ENCODE results near the gene ARL6IP6. TPM values are rescaled to one million over a fixed set of nuclear protein-coding genes. Genes with fewer than 3 reads are reported as not detected.

Gene ARL6IP6
- total RNA-seq, 1 experiment from 2014 or later, result 27.2 TPM

- no peak for TF ChIP-seq CTCF (conservative IDR thresholded peaks at IDR 0.05)
- TF ChIP-seq EZH2 (IDR thresholded peaks at IDR 0.05; ENCODE audit: low read depth), result no peak
- no peaks in the 10 kb centered on the region for H4K20me1 ChIP-seq (ENCODE audit: insufficient read depth)
- BruUV-seq (replicated peaks), result no TSS peak
- ChIA-PET CTCF (no interaction called here), POLR2A (ENCODE audit: unreplicated experiment) (no interaction called here)
- H3K79me2 ChIP-seq (ENCODE audit: low read depth), result no peaks in the 10 kb centered on the region
- H3K27me3 ChIP-seq (ENCODE audit: insufficient read depth, low read depth), result no peaks in the 10 kb centered on the region
- H3K27ac ChIP-seq, result no peak overlapping the region
- H3K4me3 ChIP-seq, result no peak overlapping the region
- DNase-seq, result no peak
- no peaks in the 10 kb centered on the region; the same call in 1 of the 2 replicates for H3F3A ChIP-seq (ENCODE audit: insufficient read depth, low read depth)
- H3K4me2 ChIP-seq, result no peak overlapping the region
- intact Hi-C loops (cut with micrococcal nuclease; ENCODE audit: unreplicated experiment), result no loop called here
- peaks cover 5% of the 10 kb centered on the region for H3K36me3 ChIP-seq (ENCODE audit: low read depth)
- H3K9me3 ChIP-seq (ENCODE audit: insufficient read depth, low read depth), result no peaks in the 10 kb centered on the region
- H3K9me2 ChIP-seq (ENCODE audit: insufficient read depth), result no peaks in the 10 kb centered on the region
- H3K4me1 ChIP-seq (replicated peaks; ENCODE audit: insufficient read depth), result no peaks in the 10 kb centered on the region
- no peak overlapping the region for H2AFZ ChIP-seq
Observed at GRCh38 chr2:152763651-152764050, 45.2 kb downstream of the ARL6IP6 start.

- H3K27ac ChIP-seq, result no peak overlapping the region
- intact Hi-C loops (cut with micrococcal nuclease; ENCODE audit: unreplicated experiment), result no loop called here
- H3K79me2 ChIP-seq (ENCODE audit: low read depth), result no peaks in the 10 kb centered on the region
- CTCF ChIA-PET, result no interaction called here
- H3F3A ChIP-seq (ENCODE audit: insufficient read depth, low read depth), result no peaks in the 10 kb centered on the region
- no peak for DNase-seq
- BruUV-seq (replicated peaks), result no TSS peak
- H3K36me3 ChIP-seq (ENCODE audit: low read depth), result no peaks in the 10 kb centered on the region
- no peaks in the 10 kb centered on the region for H3K9me3 ChIP-seq (ENCODE audit: insufficient read depth, low read depth)
- H3K4me1 ChIP-seq (replicated peaks; ENCODE audit: insufficient read depth), result no peaks in the 10 kb centered on the region
- no peaks in the 10 kb centered on the region for H4K20me1 ChIP-seq (ENCODE audit: insufficient read depth)
- no peak overlapping the region for H2AFZ ChIP-seq
- H3K27me3 ChIP-seq (ENCODE audit: insufficient read depth, low read depth), result no peaks in the 10 kb centered on the region
- no peaks in the 10 kb centered on the region for H3K9me2 ChIP-seq (ENCODE audit: insufficient read depth)
- POLR2A ChIA-PET (ENCODE audit: unreplicated experiment), result no interaction called here
- no peak for TF ChIP-seq CTCF (conservative IDR thresholded peaks at IDR 0.05)
- TF ChIP-seq EZH2 (IDR thresholded peaks at IDR 0.05; ENCODE audit: low read depth), result no peak
- no peak overlapping the region for H3K4me2 ChIP-seq
- no peak overlapping the region for H3K4me3 ChIP-seq
Observed at GRCh38 chr2:152766928-152767327, 48.5 kb downstream of the ARL6IP6 start.

DNA sequence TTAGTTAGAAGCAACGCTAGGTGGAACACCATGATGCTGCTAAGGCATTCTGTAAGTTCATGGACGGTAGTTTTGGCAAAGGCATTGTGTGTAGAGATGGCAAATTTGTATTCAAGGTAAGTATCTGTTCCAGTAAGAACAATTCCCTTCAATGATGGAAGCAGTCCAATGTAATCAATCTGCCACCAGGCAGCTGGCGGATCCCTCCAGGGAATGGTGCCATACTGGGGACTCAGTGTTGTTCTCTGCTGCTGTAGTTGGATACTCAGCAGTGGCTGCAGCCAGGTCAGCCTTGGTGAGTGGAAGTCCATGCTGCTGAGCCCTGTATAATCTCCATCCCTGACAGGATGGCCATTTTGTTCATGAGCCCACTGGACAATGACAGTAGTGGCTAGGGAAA is 62.8 kb downstream of the ARL6IP6 start:
- H3K36me3 ChIP-seq (ENCODE audit: low read depth), result no peaks in the 10 kb centered on the region
- H2AFZ ChIP-seq, result no peak overlapping the region
- no peaks in the 10 kb centered on the region for H3F3A ChIP-seq (ENCODE audit: insufficient read depth, low read depth)
- no peaks in the 10 kb centered on the region for H3K4me1 ChIP-seq (replicated peaks; ENCODE audit: insufficient read depth)
- H3K9me3 ChIP-seq (ENCODE audit: insufficient read depth, low read depth), result no peaks in the 10 kb centered on the region
- no peak overlapping the region for H3K27ac ChIP-seq
- ChIA-PET CTCF (no interaction called here), POLR2A (ENCODE audit: unreplicated experiment) (no interaction called here)
- no peaks in the 10 kb centered on the region for H4K20me1 ChIP-seq (ENCODE audit: insufficient read depth)
- TF ChIP-seq EZH2 (IDR thresholded peaks at IDR 0.05; ENCODE audit: low read depth) (no peak), CTCF (conservative IDR thresholded peaks at IDR 0.05) (no peak)
- H3K27me3 ChIP-seq (ENCODE audit: insufficient read depth, low read depth), result no peaks in the 10 kb centered on the region
- no peaks in the 10 kb centered on the region for H3K79me2 ChIP-seq (ENCODE audit: low read depth)
- DNase-seq, result no peak
- BruUV-seq (replicated peaks), result no TSS peak
- no peaks in the 10 kb centered on the region for H3K9me2 ChIP-seq (ENCODE audit: insufficient read depth)
- no peak overlapping the region for H3K4me3 ChIP-seq
- intact Hi-C loops (cut with micrococcal nuclease; ENCODE audit: unreplicated experiment), result no loop called here
- no peak overlapping the region for H3K4me2 ChIP-seq
